Lower leg skin (tissue), 4 donors: Measurements from ENCODE around the gene ANXA10. TPM values are rescaled to one million over a fixed set of nuclear protein-coding genes. Genes with fewer than 3 reads are reported as not detected.

Experiments used
- DNase-seq, 2 donors: peaks; one replicate each; pipeline ENCODE4 v3.0.0-alpha.2; 2019; ENCODE audit warnings: low spot score in 2 of 2
- H3K4me3 ChIP-seq: fragments of 200-600 bp; sonication (generic); 2 replicates; pipeline ENCODE4 v1.5.1; 2017; ENCODE audit warnings: mild to moderate bottlenecking, low read depth; ENCODE audit not compliant: poor library complexity, severe bottlenecking
- CTCF ChIP-seq, 3 donors: fragments of 450-650 bp; IDR thresholded peaks; one replicate each; pipeline ENCODE4 v1.5.1; 2016; ENCODE audit warnings: antibody characterized with exemption in 3 of 3, mild to moderate bottlenecking in 3 of 3, moderate library complexity in 2 of 3
- POLR2A ChIP-seq, 2 donors: fragments of 450-650 bp; IDR thresholded peaks; one replicate each; pipeline ENCODE4 v1.6.1; 2016 to 2017; ENCODE audit warnings: antibody characterized with exemption in 2 of 2, mild to moderate bottlenecking in 1 of 2, moderate library complexity in 1 of 2
- WGBS, 2 donors: methylation state at CpG; one replicate each; pipeline ENCODE4 v1.1.5; 2018; 5-methylcytosine and 5-hydroxymethylcytosine counted together
- intact Hi-C: fragments of 100-400 bp; cut with DNase I; formaldehyde crosslinking; loops from one replicate; pipeline ENCODE4 v1.15.0; 2023; ENCODE audit warnings: low total_unique reads
- total RNA-seq, 4 donors: library from RNA; depleted of rRNA; stranded (reverse); fragments of >200 nt; gene quantifications; one replicate each; pipeline ENCODE4 v1.1.0, GENCODE V29; 2016

ANXA10 gene
- total RNA-seq, 4 donors from 2014 or later, result not detected

GRCh38 chr4:168164045-168164444, 71.7 kb downstream of the ANXA10 start:
- no peak for DNase-seq
- H3K4me3 ChIP-seq, result no peak overlapping the region
- WGBS, 2 donors, result 84 to 97% methylated on average over 3 of the region's 3 CpGs
- TF ChIP-seq CTCF (IDR thresholded peaks at IDR 0.05), result no peak
- TF ChIP-seq POLR2A (IDR thresholded peaks at IDR 0.05), result no peak
- intact Hi-C loops, result no loop called here

- no peak for TF ChIP-seq POLR2A (IDR thresholded peaks at IDR 0.05)
- no peak for DNase-seq
- WGBS, 2 donors, result 47 to 53% methylated on average over 1 of the region's 1 CpG
- intact Hi-C loops, result no loop called here
- no peak overlapping the region for H3K4me3 ChIP-seq
Measured at GRCh38 chr4:168164915-168165548, 72.7 kb downstream of the ANXA10 start.

GRCh38 chr4:168167714-168168284, 75.5 kb downstream of the ANXA10 start:
- intact Hi-C loops, result no loop called here
- TF ChIP-seq POLR2A (IDR thresholded peaks at IDR 0.05), result no peak
- no peak for TF ChIP-seq CTCF (IDR thresholded peaks at IDR 0.05)
- WGBS, 2 donors, result 82 to 88% methylated on average over 6 of the region's 6 CpGs
- no peak for DNase-seq
- H3K4me3 ChIP-seq, result no peak overlapping the region

GRCh38 chr4:168174308-168174707, 82.0 kb downstream of the ANXA10 start:
- no peak for DNase-seq
- intact Hi-C loops, result no loop called here
- TF ChIP-seq CTCF (IDR thresholded peaks at IDR 0.05), result no peak
- no peak for TF ChIP-seq POLR2A (IDR thresholded peaks at IDR 0.05)
- H3K4me3 ChIP-seq, result no peak overlapping the region
- WGBS, 2 donors, result 81 to 98% methylated on average over 5 to 6 of the region's 6 CpGs

- H3K4me3 ChIP-seq, result no peak overlapping the region
- intact Hi-C loops, result no loop called here
- no peak for DNase-seq
- TF ChIP-seq CTCF (IDR thresholded peaks at IDR 0.05), result no peak
- no peak for TF ChIP-seq POLR2A (IDR thresholded peaks at IDR 0.05)
- WGBS, 2 donors, result 90 to 91% methylated on average over 5 of the region's 5 CpGs
Measured at GRCh38 chr4:168177546-168178149, 85.3 kb downstream of the ANXA10 start.

- intact Hi-C loops, result no loop called here
- no peak overlapping the region for H3K4me3 ChIP-seq
- TF ChIP-seq CTCF (IDR thresholded peaks at IDR 0.05) (no peak), POLR2A (IDR thresholded peaks at IDR 0.05) (no peak)
- 24 to 37% methylated on average over 6 of the region's 6 CpGs for WGBS, 2 donors
- no peak for DNase-seq
Measured at GRCh38 chr4:168183717-168184571, 91.6 kb downstream of the ANXA10 start.
